ENCODE results near the gene GALNT8.

Gene GALNT8

DNA sequence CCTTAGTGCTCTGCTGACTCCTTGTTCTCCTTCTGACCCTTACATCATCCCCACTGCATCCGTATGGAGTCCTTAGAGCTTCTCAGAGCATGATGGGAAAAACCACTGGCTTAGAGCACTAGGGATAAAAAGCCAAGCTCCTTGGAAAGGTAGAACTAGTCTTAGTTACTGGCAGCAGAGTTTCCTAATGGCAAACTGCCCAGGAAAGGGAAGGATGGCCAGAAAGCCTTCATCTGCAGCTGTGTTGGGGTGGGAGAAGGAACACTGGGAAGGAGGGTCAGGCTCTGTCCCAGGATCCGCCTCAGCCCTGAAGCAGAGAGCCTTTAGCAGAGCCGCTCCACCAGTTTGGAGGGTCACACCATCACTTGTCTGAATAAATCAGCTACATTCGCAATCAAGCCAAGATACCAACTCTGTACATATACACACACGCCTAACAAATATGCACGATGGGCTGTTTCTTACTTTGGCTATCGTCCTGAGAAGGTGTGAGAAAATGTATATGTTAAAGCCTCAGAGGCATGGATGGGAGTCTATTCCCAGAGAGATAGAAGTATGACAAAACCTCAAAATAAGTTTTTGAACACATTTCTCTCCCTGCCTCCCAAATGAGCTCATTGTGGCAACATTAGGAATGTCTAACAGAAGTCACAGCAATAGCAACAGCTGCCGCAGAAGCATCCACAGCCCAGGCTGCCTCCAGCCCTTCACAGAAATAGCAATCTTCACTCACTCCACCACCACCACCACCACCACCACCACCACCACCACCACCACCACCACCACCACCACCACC, 18.6 kb upstream of the GALNT8 start:
- peak; percentile 20 for DNase-seq (ENCODE audit: low read depth)
- TF ChIP-seq, protein P1, sequence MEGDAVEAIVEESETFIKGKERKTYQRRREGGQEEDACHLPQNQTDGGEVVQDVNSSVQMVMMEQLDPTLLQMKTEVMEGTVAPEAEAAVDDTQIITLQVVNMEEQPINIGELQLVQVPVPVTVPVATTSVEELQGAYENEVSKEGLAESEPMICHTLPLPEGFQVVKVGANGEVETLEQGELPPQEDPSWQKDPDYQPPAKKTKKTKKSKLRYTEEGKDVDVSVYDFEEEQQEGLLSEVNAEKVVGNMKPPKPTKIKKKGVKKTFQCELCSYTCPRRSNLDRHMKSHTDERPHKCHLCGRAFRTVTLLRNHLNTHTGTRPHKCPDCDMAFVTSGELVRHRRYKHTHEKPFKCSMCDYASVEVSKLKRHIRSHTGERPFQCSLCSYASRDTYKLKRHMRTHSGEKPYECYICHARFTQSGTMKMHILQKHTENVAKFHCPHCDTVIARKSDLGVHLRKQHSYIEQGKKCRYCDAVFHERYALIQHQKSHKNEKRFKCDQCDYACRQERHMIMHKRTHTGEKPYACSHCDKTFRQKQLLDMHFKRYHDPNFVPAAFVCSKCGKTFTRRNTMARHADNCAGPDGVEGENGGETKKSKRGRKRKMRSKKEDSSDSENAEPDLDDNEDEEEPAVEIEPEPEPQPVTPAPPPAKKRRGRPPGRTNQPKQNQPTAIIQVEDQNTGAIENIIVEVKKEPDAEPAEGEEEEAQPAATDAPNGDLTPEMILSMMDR (IDR thresholded peaks at IDR 0.05; ENCODE audit: low read length, missing control alignments), result no peak
- no peak overlapping the region for H3K4me3 ChIP-seq (replicated peaks; ENCODE audit: low read depth, low read length)

DNA sequence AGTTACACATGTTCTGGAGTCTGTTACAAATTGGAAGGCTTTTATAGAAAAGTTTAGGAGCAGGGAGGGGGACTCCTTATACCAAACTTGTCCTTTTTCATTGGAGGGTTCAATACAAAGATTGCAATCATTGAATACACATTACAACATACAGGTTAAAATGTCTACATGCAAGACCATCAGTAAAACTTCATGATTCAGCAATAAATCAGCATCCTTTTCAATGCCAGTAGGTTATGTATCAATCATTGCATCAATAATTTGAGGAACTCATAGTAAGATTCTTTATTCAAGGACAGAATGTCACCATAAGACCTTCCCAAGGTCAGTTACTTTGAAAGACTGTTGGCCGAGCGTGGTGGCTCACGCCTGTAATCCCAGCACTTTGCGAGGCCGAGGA, 16.5 kb upstream of the GALNT8 start:
- H3K4me3 ChIP-seq (replicated peaks; ENCODE audit: low read depth, low read length), result no peak overlapping the region
- TF ChIP-seq, protein P1 (IDR thresholded peaks at IDR 0.05; ENCODE audit: low read length, missing control alignments), result no peak
- no peak for DNase-seq (ENCODE audit: low read depth)

DNA sequence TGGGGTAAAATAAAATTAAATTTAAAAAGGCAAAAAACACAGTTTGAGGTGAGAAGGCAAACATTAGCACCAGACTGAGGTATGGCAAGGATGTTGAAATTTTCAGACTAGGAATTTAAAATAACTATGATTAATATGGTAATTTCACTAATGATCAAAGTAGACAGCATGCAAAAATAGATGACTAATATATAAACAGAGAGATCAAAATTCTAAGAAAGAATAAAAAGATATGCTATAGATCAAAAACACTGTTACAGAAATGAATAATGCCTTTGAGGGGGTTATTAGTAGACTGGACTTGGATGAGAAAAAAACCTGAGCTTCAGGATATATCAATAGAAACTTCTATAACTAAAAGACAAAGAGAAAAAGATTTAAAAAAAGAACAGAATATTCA, 14.4 kb upstream of the GALNT8 start:
- DNase-seq (ENCODE audit: low read depth), result no peak
- H3K4me3 ChIP-seq (replicated peaks; ENCODE audit: low read depth, low read length), result no peak overlapping the region
- TF ChIP-seq, protein P1 (IDR thresholded peaks at IDR 0.05; ENCODE audit: low read length, missing control alignments), result no peak

DNA sequence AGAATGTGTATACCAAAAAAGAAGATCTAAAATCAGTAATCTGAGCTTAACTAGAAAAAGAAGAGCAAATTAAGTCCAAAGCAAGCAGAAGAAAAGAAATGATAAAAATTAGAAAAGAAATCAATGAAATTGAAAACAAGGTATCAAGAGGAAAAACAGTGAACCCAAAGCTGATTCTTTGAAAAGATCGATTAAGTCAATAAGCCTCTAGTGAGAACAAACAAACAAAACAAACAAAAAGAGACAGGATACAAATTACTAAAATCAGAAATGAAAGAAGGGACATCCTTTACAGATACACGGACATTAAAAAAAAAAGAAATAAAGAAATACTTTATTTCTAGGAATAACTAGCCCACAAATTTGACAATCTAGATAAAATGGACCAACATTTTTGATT, 12.9 kb upstream of the GALNT8 start:
- no peak for DNase-seq (ENCODE audit: low read depth)
- TF ChIP-seq, protein P1 (IDR thresholded peaks at IDR 0.05; ENCODE audit: low read length, missing control alignments), result no peak
- H3K4me3 ChIP-seq (replicated peaks; ENCODE audit: low read depth, low read length), result no peak overlapping the region

DNA sequence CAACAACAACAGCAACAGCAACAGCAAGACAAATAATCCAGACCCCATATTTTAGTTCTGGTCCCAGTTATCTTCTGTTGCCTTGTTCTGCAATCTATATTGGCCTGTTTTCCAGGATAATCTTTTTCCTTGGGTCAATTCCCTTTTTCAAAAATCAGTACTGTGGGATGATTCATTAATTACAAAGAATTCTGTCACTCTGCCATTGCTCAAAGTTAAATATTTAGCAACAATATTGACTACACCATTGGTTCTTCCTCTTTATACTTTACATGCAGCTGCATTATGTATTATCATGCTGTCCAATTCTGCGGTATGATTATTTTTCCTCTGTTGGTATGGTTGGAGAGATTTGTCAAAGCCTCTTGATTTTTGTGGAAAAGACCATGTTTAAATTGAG, 10.1 kb upstream of the GALNT8 start:
- no peak overlapping the region for H3K4me3 ChIP-seq (replicated peaks; ENCODE audit: low read depth, low read length)
- TF ChIP-seq, protein P1 (IDR thresholded peaks at IDR 0.05; ENCODE audit: low read length, missing control alignments), result no peak
- no peak for DNase-seq (ENCODE audit: low read depth)

DNA sequence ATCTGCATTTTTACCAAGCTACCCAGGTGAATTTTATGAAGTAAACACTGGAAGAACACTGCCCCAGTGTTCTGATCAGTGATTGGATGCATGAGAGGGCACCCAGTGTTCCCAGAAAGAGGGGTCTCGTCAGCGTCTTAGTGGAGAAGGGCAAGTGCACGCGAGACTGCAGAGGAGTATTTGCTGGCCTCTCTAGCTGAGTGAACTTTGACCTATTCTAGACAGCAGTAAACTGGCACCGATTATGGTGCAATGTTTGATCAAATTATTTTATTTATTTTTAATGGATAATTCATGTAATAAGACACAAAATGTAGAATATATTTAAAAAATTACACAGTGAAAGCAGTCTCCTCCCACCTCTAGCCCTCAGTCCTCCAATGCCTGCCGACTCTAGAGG, 5.3 kb upstream of the GALNT8 start:
- DNase-seq (ENCODE audit: low read depth), result no peak
- TF ChIP-seq, protein P1 (IDR thresholded peaks at IDR 0.05; ENCODE audit: low read length, missing control alignments), result no peak
- H3K4me3 ChIP-seq (replicated peaks; ENCODE audit: low read depth, low read length), result no peak overlapping the region

DNA sequence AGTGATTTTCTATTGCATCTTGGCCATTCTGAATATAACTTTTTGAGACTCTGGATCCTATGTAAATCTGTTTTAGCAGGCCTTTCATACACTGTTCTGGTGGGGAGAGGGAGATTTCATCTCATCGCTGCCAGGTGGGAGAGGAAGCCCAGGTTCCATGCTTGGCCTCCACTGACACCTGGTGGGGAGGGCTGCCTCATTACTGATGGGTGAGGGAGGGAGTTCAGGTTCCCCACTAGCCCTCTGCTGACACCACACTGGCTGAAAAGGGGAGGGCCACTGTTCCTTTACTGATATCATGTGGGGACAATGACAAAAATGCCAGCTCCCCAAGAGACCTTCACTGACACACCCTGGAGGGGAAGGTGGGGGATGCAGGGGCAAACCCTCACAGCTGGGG, 2.4 kb upstream of the GALNT8 start:
- TF ChIP-seq, protein P1 (IDR thresholded peaks at IDR 0.05; ENCODE audit: low read length, missing control alignments), result no peak
- no peak for DNase-seq (ENCODE audit: low read depth)

More for the DNA sequence above, 2.4 kb upstream of the GALNT8 start:
- H3K4me3 ChIP-seq (replicated peaks; ENCODE audit: low read depth, low read length), result no peak overlapping the region

Measured in fibroblast of pulmonary artery (primary cell).